Right renal cortex interstitium (tissue), 3 donors: Measurements from ENCODE around the gene DDAH2. TPM values are rescaled to one million over a fixed set of nuclear protein-coding genes. Genes with fewer than 3 reads are reported as not detected.

Experiments
- DNase-seq, 3 donors: peaks; one replicate each; pipeline ENCODE4 v3.0.0-alpha.2; 2013; ENCODE audit warnings: low read depth in 3 of 3, low spot score in 2 of 3
- polyA plus RNA-seq, 3 donors: library from polyadenylated mRNA; unstranded; fragments of 120-200 nt; gene quantifications; one replicate each; pipeline ENCODE4 v1.2.1, GENCODE V29; 2013; ENCODE audit not compliant: insufficient read length in 3 of 3

The DDAH2 gene
- polyA plus RNA-seq, 3 donors = 157 to 166 (median 162) TPM

GRCh38 chr6:31734247-31734820 is 5.2 kb upstream of the DDAH2 start:
- DNase-seq = no peak

GRCh38 chr6:31733734-31734133 is 4.6 kb upstream of the DDAH2 start:
- no peak for DNase-seq

- no peak for DNase-seq
Measured at GRCh38 chr6:31732029-31732428, 2.9 kb upstream of the DDAH2 start.

GRCh38 chr6:31730631-31731086 is 1.6 kb upstream of the DDAH2 start:
- DNase-seq = no peak

- peak; percentile 62 to 89 (median 88) for DNase-seq
Measured at GRCh38 chr6:31729979-31730630, 1.0 kb upstream of the DDAH2 start.

GRCh38 chr6:31729515-31729978 is 448 bp upstream of the DDAH2 start:
- peak; percentile 86 to 89 (median 89) for DNase-seq

GRCh38 chr6:31727717-31728671 is 1.1 kb downstream of the DDAH2 start:
- no peak for DNase-seq

- DNase-seq = no peak
Measured at GRCh38 chr6:31727034-31727716, 1.9 kb downstream of the DDAH2 start.

GRCh38 chr6:31725502-31726350 is 3.4 kb downstream of the DDAH2 start:
- DNase-seq = no peak

- DNase-seq = no peak
Measured at GRCh38 chr6:31723980-31724691, 5.0 kb downstream of the DDAH2 start.

- no peak for DNase-seq
Measured at GRCh38 chr6:31723245-31723979, 5.7 kb downstream of the DDAH2 start, which contains the start of gene MPIG6B. Gene MPIG6B, plus strand, starts transcription at chr6:31723373. Its CDS starts 11 bp downstream, at chr6:31723384.

GRCh38 chr6:31722173-31722572 is 6.9 kb downstream of the DDAH2 start:
- DNase-seq = no peak

GRCh38 chr6:31721351-31722020 is 7.6 kb downstream of the DDAH2 start, which contains the start of gene LY6G6C:
Gene LY6G6C, minus strand, starts transcription at chr6:31721746. Its CDS starts 67 bp downstream, at chr6:31721679.
- no peak for DNase-seq

GRCh38 chr6:31720196-31720770 is 8.8 kb downstream of the DDAH2 start:
- DNase-seq = no peak

- DNase-seq = no peak
Measured at GRCh38 chr6:31719001-31719400, 10.1 kb downstream of the DDAH2 start.

GRCh38 chr6:31718265-31718664 is 10.8 kb downstream of the DDAH2 start:
- no peak for DNase-seq

- no peak for DNase-seq
Measured at GRCh38 chr6:31717499-31718222, 11.4 kb downstream of the DDAH2 start.
